Stimulated activated CD8-positive, alpha-beta memory T cell treated with anti-CD3 and anti-CD28 coated beads, Interleukin-7, amount 100 ng/mL, for 24 hours (primary cell): ENCODE results near the gene PGM1.

Experiments used
- DNase-seq: peaks from one replicate; pipeline ENCODE4 v3.0.0-alpha.2; 2020; ENCODE audit warnings: low read depth

The PGM1 gene

GRCh38 chr1:63665824-63666223 is 72.6 kb downstream of the PGM1 start:
- DNase-seq = no peak

DNA sequence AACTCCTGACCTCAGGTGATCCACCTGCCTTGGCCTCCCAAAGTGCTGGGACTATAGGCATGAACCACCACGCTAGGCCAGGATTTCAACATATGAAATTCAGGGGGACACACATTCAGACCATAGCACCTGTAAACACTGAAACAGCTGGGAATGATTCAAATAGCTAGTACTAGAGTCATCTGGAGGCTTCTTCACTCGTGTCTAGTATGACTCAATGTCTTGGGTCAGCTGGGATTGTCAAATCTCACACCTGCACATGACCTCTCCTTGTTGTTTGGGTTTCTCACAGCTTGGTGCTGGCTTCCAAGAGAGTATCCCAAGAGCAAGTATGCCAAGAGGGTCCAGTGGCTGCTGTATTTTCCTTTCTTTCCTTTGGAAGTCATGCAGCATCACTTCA is 75.1 kb downstream of the PGM1 start:
- DNase-seq = no peak

GRCh38 chr1:63669151-63669961 is 76.1 kb downstream of the PGM1 start:
- DNase-seq = no peak

GRCh38 chr1:63670164-63670563 is 77.0 kb downstream of the PGM1 start:
- DNase-seq = no peak

DNA sequence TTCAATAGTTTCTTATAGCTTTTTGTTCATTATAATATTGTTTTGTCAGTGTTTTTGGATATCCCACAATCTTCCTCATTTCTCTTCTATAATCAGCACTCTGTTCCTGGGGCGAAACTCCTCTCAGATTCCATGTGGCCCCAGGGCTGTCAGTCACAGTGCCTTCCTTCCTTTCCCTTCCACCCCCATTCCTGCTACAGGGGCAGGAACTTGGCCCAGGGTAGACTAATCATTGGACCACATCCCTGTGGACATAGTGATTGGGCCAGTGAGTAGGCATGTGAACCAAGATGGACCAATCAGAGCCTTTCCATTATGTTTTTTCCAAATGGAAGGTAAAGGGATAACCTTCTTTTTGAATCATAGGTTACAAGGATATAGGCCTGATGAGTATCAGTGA is 78.3 kb downstream of the PGM1 start:
- no peak for DNase-seq

GRCh38 chr1:63674238-63674864 is 81.1 kb downstream of the PGM1 start:
- DNase-seq = no peak

DNA sequence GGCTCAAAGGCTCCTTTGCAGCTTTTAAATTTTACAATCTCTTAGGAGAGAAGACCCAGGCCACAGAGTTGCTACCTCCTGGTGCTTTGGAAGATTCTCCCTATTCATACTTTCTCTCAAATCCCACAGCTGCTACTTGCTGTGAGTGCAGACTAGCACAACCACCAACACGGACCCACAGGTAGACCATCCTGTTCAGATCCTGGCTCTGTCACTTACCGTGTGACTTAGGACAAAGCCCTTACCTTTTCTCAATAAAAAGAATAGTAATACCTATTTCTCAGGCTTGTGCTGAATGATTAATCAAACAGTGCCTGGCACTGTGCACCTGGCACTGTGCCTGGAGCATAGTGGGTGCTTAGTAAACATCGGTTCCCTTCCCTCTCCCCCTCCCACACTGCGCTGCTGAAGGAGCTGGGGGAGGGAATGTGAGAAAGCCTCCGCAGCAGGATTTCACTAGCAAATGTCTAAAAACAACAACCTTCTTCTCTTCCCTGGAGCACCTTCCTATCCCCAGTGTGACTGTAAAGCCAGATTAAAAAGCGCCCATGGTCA is 81.7 kb downstream of the PGM1 start:
- DNase-seq = no peak

DNA sequence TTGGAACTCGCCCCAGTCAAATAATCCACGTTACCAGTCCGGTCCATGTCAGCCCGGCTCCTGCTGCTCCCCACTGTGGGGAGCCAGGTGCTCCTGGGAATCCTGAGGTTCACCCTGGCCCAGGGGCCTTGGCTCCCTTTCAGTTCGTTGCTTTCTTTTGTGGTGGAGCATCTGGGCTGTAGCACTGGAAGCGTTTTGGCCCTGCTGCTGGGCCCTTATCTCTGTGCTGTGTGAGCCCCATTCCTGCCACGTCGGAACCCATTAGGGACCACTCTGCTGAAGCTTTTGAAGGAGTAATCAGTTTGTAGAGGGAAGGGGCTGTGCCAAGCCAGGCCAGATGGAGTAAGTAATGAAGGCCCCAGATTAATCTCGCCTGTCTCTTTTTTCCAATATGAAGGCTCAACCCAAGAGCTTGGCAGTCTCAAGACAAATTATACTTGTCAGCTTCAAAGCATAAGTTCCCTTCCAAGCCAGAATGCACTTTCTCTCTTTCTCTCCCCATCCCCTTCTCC is 82.3 kb downstream of the PGM1 start:
- DNase-seq = no peak

DNA sequence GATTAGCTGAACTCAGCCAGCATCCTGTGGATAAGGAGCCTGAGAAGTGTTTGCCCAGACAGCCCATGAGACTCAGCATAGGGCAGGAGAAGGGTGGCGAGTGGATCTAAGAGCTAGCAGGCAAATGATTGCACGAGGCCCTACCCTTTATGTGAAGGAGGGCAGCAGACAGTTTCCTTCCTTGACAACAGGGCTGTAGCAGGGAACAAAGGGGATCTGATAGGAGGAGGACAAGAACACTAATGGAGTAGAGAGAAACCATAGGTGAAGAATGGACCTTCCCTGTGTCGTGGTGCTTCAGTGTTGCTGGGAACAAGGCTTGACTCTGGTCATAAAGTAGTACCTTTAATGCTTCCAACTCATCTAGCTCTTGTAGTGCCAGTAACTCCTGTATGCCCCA is 84.3 kb downstream of the PGM1 start:
- no peak for DNase-seq

GRCh38 chr1:63678200-63678599 is 85.0 kb downstream of the PGM1 start:
- DNase-seq = no peak

DNA sequence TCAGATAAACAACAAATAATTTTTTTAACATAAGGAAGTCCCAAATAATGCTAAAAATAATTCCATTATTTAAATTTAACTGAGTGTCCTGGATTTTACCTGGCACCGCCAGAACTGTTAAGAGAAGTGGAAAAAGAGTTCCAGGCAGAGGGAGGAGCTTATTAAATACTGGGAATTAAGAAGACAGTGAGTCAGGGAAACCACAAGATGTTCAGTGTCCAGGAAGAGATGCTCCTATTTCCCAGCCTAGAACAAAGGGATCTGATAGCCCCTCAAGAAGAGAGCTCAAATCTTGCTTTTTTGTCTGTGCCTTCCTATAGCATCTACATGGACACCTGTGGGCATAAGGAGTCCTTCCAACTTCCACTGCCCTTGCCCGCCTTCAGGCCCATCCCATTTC is 85.9 kb downstream of the PGM1 start:
- no peak for DNase-seq

- no peak for DNase-seq
Observed at GRCh38 chr1:63679589-63679988, 86.4 kb downstream of the PGM1 start.

DNA sequence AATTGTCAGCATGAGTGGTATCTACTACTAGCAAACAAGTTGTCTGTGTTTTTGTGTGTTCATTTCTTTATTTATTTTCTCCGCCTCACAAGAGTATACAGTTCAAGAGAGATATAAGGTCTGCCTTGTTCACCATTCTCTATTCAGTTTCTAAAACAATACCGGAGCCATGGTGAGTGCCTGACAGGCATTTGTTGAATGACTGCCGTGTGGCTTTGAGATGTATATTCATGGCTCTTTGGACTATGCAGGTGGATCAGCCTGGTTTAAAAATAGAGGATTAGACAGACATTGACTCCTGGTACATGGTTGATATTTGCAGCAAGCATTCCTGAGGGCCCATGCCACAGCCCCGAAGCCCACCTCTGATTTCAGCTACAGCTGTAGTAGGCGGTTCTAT is 89.7 kb downstream of the PGM1 start:
- no peak for DNase-seq

DNA sequence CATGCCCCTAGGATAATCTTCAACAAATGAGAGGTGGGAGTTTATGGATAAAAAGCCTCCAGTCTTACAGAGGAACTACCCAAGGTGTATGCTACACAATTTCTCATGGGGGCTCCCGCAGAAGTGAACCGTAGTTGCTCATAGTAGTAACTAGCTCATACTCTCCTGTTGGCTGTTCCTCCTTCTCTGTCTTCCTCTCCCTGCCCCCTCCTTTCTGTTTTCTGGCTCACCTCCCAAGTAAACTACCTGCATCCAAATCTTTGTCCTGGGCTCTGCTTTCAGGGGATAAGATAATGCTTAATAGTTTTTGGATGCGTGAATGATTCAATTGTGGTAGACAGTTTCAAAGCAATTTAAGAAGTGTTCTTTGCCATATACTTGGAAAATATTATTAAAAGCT is 90.5 kb downstream of the PGM1 start:
- no peak for DNase-seq

DNA sequence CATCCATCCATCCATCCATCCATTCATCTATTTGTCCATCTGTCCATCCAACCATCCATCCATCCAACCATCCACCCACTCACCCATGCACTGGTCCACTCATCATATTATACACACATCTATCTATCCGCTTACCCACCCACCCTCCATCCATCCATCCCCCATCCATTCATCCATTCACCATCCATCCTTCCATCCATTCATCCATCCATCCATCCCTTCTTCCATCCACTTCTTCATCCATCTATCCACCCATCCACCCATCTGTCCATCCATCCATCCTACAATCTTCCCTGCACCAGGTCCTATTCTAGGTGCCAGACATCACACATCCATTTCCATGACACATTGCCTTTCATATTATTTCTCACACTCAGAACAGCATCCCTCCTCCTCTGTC is 93.5 kb downstream of the PGM1 start:
- DNase-seq = no peak

DNA sequence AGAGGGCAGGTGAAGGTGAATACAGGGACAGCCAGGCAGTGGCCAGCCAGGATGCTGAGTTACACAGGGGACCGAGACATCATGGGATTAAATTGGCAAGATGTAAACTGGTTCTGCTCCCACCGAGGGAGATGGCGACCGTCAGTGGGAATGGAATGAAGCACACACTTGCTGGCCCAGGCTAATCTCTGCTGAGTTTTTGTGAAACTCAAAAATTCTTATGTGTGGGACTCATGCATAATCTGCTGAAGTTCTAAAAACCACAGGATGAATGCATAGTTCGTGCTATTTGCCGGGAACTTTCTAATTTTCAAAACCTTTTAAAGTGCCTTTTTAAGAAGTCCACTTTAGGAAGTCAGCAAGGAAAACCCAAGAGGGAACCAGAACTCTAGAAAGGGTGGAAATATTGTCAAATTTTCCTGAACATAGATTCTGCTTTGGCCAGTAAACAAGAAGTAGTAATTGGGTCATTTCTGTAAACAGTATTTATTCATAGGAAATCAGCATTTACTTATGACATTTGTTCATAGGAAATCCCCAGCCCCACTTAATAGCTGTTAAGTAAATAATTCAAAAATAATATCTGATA is 95.2 kb downstream of the PGM1 start:
- DNase-seq = no peak

DNA sequence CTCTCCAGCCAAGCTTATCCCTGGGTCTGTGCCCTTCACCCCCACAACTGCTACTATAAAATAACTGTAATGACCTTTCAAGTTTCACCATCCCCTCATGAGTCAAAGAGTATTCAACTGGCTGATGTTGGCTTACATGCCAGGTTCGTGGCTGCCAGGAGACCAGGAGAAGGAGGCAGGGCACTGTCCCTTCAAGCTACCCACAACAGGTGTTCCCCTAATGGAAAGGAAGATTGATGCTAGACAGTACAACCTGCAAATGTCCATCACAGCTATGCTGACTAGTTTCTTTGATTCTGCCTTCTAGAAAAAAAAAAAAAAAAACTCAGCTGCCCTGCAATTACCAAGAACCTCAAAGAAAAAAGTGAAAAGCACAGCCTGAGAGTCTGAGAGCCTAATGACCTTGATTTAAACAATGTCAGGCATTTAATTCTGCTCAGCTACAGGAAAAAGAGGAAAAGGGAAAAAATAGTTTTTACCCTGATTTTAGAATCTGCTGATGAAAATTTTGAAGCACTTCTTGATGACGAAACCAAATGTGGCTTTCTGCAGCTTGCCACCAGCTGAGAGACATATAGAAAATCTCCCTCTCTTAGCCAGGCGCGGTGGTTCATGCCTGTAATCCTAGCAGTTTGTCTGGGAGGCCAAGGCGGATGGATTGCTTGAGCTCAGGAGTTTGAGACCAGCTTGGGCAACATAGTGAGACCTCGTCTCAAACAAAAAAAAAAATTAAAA is 97.9 kb downstream of the PGM1 start:
- DNase-seq = no peak

DNA sequence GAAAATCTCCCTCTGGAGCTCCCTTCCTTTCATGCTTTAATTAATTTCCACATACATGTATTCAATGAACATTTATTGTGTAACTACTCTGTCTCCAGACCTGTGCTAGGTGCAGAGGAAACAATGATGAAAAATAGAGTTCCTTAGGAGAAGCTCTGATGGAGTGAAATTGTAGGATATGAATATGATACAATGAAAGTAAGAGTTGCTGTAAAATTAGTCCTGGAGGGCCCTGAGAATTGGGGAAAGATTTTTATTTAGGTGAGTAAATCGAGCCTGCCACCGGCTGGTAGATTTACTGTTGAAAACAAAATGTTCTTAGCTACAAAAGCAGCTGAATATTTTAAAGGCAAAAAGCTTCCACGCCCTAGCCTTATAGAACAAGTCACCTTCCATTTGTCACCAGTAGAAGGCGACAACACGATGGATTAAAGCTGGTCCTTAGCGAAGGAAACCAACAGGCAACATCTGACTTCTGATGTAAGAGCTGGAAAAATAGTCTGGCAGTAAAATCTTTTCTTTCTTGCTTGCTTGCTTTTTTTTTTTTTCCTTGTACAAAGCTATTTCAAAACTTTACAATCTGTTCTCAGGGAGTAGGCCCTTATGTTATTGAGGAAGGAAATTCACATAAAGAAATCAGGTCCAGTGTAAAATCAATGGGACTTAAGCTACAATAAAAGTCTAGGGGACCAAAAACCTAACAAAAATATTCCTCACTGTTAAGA is 98.7 kb downstream of the PGM1 start:
- DNase-seq = no peak

DNA sequence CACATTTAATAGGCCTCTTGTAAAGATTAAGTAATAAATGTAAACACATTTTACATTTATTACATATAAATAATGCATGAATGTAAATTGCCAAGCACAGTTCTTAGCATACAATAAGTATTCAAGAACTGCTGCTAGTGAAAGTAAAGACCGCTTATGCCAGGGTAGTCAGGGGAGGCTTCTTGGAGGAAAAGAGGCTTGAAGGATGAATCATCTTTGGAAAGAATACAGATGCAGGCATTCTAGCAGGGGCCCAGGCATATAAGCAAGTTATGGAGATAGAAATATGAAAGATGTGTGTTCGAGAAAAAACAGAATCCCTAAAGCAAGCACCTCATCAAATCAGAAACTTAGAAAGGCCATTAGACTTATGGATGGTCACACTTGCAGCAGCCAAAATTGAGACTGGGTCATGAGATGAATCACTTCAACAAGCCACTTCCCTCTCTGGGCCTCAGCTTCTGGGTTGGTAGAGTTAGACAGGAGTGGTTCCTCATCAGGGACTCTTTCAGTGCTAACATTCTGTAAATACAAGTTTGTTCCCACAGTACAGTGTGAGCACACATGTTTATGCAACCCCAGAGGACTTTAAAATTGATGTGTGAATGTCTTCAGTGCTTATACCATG is 100.8 kb downstream of the PGM1 start:
- no peak for DNase-seq

- no peak for DNase-seq
Observed at GRCh38 chr1:63698001-63698838, 105.0 kb downstream of the PGM1 start.
